Loucy (cell line): ENCODE measurements around the gene MS4A4E.

Experiments used
- H2AFZ ChIP-seq: fragments of 200-600 bp; sonication (generic); 2 replicates; pipeline ENCODE4 v1.6.0; 2016; ENCODE audit warnings: antibody characterized with exemption, mild to moderate bottlenecking, low read length, moderate library complexity
- H3F3A ChIP-seq: fragments of 200-600 bp; 2 replicates; pipeline ENCODE4 v1.6.0; 2016; ENCODE audit warnings: antibody characterized with exemption, low read depth, mild to moderate bottlenecking
- H3K27me3 ChIP-seq: fragments of 200-600 bp; sonication (generic); 2 replicates; pipeline ENCODE4 v1.6.1; 2014; ENCODE audit warnings: low read length, mild to moderate bottlenecking; ENCODE audit not compliant: insufficient read depth, poor library complexity, severe bottlenecking
- H3K36me3 ChIP-seq: fragments of 200-600 bp; sonication (generic); 2 replicates; pipeline ENCODE4 v1.6.1; 2016; ENCODE audit warnings: low read length; ENCODE audit not compliant: insufficient read depth
- H3K4me1 ChIP-seq: fragments of 200-600 bp; sonication (generic); 2 replicates; pipeline ENCODE4 v1.5.1; 2014; ENCODE audit warnings: low read length, mild to moderate bottlenecking; ENCODE audit not compliant: insufficient read depth, poor library complexity, severe bottlenecking
- H3K4me2 ChIP-seq: fragments of 200-600 bp; sonication (generic); 2 replicates; pipeline ENCODE4 v1.6.0; 2014; ENCODE audit warnings: antibody characterized with exemption, low read length, low read depth, mild to moderate bottlenecking; ENCODE audit not compliant: poor library complexity, severe bottlenecking
- H3K4me3 ChIP-seq: fragments of 200-600 bp; sonication (generic); 2 replicates; pipeline ENCODE4 v1.5.1; 2014; ENCODE audit warnings: low read length, mild to moderate bottlenecking, mixed read lengths; ENCODE audit not compliant: poor library complexity, severe bottlenecking
- H3K79me2 ChIP-seq: fragments of 200-600 bp; sonication (generic); 2 replicates; pipeline ENCODE4 v1.6.1; 2014; ENCODE audit warnings: low read length; ENCODE audit not compliant: insufficient read depth
- H3K9ac ChIP-seq: fragments of 200-600 bp; sonication (generic); 2 replicates; pipeline ENCODE4 v1.6.0; 2014; ENCODE audit warnings: mild to moderate bottlenecking, low read depth, low read length, moderate library complexity; ENCODE audit not compliant: poor library complexity, severe bottlenecking
- H3K9me2 ChIP-seq: fragments of 200-600 bp; sonication (generic); replicated peaks from 2 replicates; pipeline ENCODE4 v1.6.1; 2016; ENCODE audit warnings: low read depth, low read length, mixed read lengths
- H3K9me3 ChIP-seq: fragments of 200-600 bp; sonication (generic); 2 replicates; pipeline ENCODE4 v1.6.1; 2014; ENCODE audit warnings: mild to moderate bottlenecking, antibody characterized with exemption, low read length, low read depth; ENCODE audit not compliant: insufficient read depth
- H4K20me1 ChIP-seq: fragments of 200-600 bp; sonication (generic); 2 replicates; pipeline ENCODE4 v1.6.0; 2014; ENCODE audit warnings: antibody characterized with exemption, low read length, mild to moderate bottlenecking; ENCODE audit not compliant: insufficient read depth, poor library complexity, severe bottlenecking
- CTCF ChIP-seq: fragments of 200-600 bp; sonication (generic); conservative IDR thresholded peaks from 2 replicates; pipeline ENCODE4 v1.5.1; 2014; ENCODE audit warnings: mild to moderate bottlenecking, antibody characterized with exemption, low read length
- EZH2phosphoT487 ChIP-seq: fragments of 200-600 bp; IDR thresholded peaks from 2 replicates; pipeline ENCODE4 v1.6.1; 2018; ENCODE audit warnings: antibody characterized with exemption, mild to moderate bottlenecking, moderate library complexity, borderline replicate concordance

The MS4A4E gene

GRCh38 chr11:60274416-60274815 lies 31.5 kb upstream of the MS4A4E start:
- H3K9me3 ChIP-seq, result no peaks in the 10 kb centered on the region
- H3K9ac ChIP-seq, result no peak overlapping the region
- no peaks in the 10 kb centered on the region for H3K4me1 ChIP-seq
- no peaks in the 10 kb centered on the region for H4K20me1 ChIP-seq
- no peaks in the 10 kb centered on the region for H3K9me2 ChIP-seq
- TF ChIP-seq CTCF (no peak), EZH2phosphoT487 (no peak)
- H3F3A ChIP-seq, result no peaks in the 10 kb centered on the region
- H3K36me3 ChIP-seq, result no peaks in the 10 kb centered on the region
- no peaks in the 10 kb centered on the region for H3K27me3 ChIP-seq
- H2AFZ ChIP-seq, result no peak overlapping the region
- H3K4me3 ChIP-seq, result no peak overlapping the region
- no peaks in the 10 kb centered on the region for H3K79me2 ChIP-seq
- H3K4me2 ChIP-seq, result no peak overlapping the region

DNA sequence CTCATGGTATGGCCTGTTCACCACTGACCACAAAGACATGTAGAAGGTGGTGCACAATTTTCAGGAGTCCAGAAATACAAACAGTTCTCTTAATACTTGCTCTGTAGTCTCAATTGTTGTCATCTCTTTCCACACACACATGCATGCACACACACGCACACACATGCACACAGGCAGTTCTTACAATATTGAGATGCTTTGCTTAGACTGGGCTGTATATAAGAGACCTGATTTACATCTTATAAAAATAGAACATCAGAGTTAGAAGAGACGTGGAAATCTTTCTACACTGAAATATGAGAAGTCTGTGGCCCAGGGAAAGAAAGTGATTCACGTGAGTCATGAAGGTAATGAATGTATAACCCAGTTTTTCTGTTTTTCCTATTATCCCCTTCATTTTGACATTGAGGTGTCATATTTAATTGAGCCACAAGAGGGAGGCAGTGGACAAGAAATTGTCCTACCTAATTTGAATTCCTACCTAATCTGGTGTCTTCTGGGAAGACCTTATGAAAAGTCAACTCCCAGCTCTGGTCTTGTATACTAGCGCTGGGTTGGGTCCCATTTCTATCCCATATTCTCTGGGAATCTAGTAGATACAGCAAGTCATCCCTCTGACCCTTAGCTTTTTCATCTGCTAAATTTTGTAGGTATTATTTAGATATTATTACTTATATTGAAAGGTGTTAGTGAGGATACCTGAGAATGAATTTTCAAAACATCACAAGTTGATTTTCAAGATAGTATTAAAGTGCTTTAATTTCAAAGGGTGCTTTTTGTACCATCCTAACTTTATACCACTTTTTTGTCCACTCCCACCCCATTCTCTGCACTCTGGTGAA lies 22.7 kb upstream of the MS4A4E start:
- Histone ChIP-seq H3F3A (no peaks in the 10 kb centered on the region), H3K79me2 (no peaks in the 10 kb centered on the region), H3K36me3 (no peaks in the 10 kb centered on the region), H2AFZ (no peak overlapping the region), H3K9me2 (no peaks in the 10 kb centered on the region), H4K20me1 (no peaks in the 10 kb centered on the region), H3K4me1 (no peaks in the 10 kb centered on the region), H3K4me3 (no peak overlapping the region), H3K9ac (no peak overlapping the region), H3K4me2 (no peak overlapping the region), H3K9me3 (no peaks in the 10 kb centered on the region), H3K27me3 (no peaks in the 10 kb centered on the region)
- TF ChIP-seq CTCF, result peak; percentile 81
- no peak for TF ChIP-seq EZH2phosphoT487

DNA sequence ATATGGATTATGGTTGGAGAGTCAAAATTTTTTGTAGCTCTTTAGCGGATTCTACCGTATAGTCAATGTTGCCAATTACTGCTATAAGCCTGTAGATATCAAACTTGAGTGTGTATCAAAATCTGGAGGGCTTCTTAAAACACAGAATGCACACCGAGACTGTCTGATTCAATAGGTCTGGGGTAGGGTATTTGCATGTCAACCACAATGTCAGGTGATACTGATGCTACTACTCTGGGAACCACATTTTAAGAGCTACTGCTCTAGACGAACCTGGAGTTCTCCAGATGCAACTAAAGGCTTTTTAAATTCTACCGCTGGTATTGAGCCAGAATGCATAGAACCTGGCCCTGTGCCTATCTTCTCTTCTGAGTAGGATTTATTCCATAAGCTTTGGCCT lies 21.7 kb upstream of the MS4A4E start:
- no peaks in the 10 kb centered on the region for H3K27me3 ChIP-seq
- H3K4me3 ChIP-seq, result no peak overlapping the region
- no peaks in the 10 kb centered on the region for H3K4me1 ChIP-seq
- no peak overlapping the region for H3K9ac ChIP-seq
- no peaks in the 10 kb centered on the region for H3K9me2 ChIP-seq
- H3K36me3 ChIP-seq, result no peaks in the 10 kb centered on the region
- no peaks in the 10 kb centered on the region for H4K20me1 ChIP-seq
- H3K9me3 ChIP-seq, result no peaks in the 10 kb centered on the region
- H3K4me2 ChIP-seq, result no peak overlapping the region
- no peak overlapping the region for H2AFZ ChIP-seq
- H3F3A ChIP-seq, result no peaks in the 10 kb centered on the region
- H3K79me2 ChIP-seq, result no peaks in the 10 kb centered on the region
- TF ChIP-seq CTCF, result no peak
- TF ChIP-seq EZH2phosphoT487, result no peak
